ENCODE results near the gene STYK1.

GRCh38 chr12:10709808-10710207 is 36.0 kb upstream of the STYK1 start:
- TF ChIP-seq POLR2AphosphoS5 (IDR thresholded peaks at IDR 0.05; ENCODE audit: low read depth, low read length) (no peak), POLR2A (IDR thresholded peaks at IDR 0.05; ENCODE audit: low read depth, low read length) (no peak), PAX5 (IDR thresholded peaks at IDR 0.05; ENCODE audit: insufficient read depth, low read length, severe bottlenecking) (no peak), TAF1 (IDR thresholded peaks at IDR 0.05; ENCODE audit: low read depth, low read length) (no peak), POU2F2 (IDR thresholded peaks at IDR 0.05; ENCODE audit: low read depth, low read length) (no peak)

Measured in GM12891 (cell line).